K562 (cell line): ENCODE results near the gene SCUBE1. TPM values are rescaled to one million over a fixed set of nuclear protein-coding genes. Genes with fewer than 3 reads are reported as not detected.

Experiments
- ATAC-seq: fragments of 200-7000 bp; cut with Tn5 transposase; 3 replicates; pipeline ENCODE4 v1.9.1; 2020; ENCODE audit warnings: moderate library complexity
- BruUV-seq: library from RNA; stranded (reverse); fragments of 400-500 nt; replicated peaks from 2 replicates; lab custom pipeline; 2021; lab: Mats Ljungman, UMichigan
- CTCF ChIA-PET: fragments of 300-600 bp; formaldehyde crosslinking; extraction: SDS; loops from one replicate; lab custom pipeline; 2021; ENCODE audit warnings: low intra/inter-chr PET ratio; lab: Yijun Ruan, JAX
- POLR2A ChIA-PET: fragments of 300-600, 350-650 bp; sonication (Branson Sonifier 250); formaldehyde crosslinking; extraction: SDS; loops from one replicate; lab custom pipeline; 2021; ENCODE audit warnings: antibody characterized with exemption, inconsistent platforms; lab: Yijun Ruan, JAX
- DNase-seq, 4 experiments: peaks; one replicate each; pipeline versions ENCODE4 v3.0.0 to v3.0.0-alpha.2; 2011 to 2018; ENCODE audit warnings: low spot score in 3 of 4, mixed read lengths in 3 of 4; ENCODE audit errors: extremely low read depth in 1 of 4
- FAIRE-seq: peaks from 2 replicates; lab custom pipeline; 2011; peaks lifted over from hg19 to GRCh38; lab: Jason Lieb, UNC
- H2AFZ ChIP-seq: 2 replicates; pipeline ENCODE4 v1.6.0; 2011; ENCODE audit warnings: low read depth, low read length, control low read depth, inconsistent platforms
- H3K27ac ChIP-seq: fragments of 200-600 bp; 3 replicates; pipeline ENCODE4 v1.8.0; 2011; ENCODE audit warnings: low read depth, mild to moderate bottlenecking, control low read depth, inconsistent platforms, low read length, moderate library complexity, mixed read lengths; ENCODE audit errors: extremely low read depth
- H3K27me3 ChIP-seq, 2 experiments: fragments of 300-600 bp in 1 of 2; 2 replicates in 1 of 2; 3 replicates in 1 of 2; pipeline versions ENCODE4 v1.6.0 to v1.8.0; 2011; ENCODE audit warnings: inconsistent platforms in 2 of 2, low read length in 2 of 2, mild to moderate bottlenecking in 1 of 2, mixed read lengths in 1 of 2, moderate library complexity in 1 of 2; ENCODE audit not compliant: control insufficient read depth in 2 of 2, insufficient read depth in 2 of 2
- H3K36me3 ChIP-seq: fragments of 300-600 bp; 3 replicates; pipeline ENCODE4 v1.8.0; 2011; ENCODE audit warnings: mild to moderate bottlenecking, low read length, inconsistent platforms; ENCODE audit not compliant: control insufficient read depth, insufficient read depth
- H3K4me1 ChIP-seq, 2 experiments: fragments of 200-600 bp in 1 of 2; replicated peaks in 1 of 2; 2 replicates in 1 of 2; 3 replicates in 1 of 2; pipeline versions ENCODE4 v1.5.1 to v1.8.0; 2011; ENCODE audit warnings: inconsistent platforms in 2 of 2, low read length in 2 of 2, mild to moderate bottlenecking in 1 of 2, mixed read lengths in 1 of 2, moderate library complexity in 1 of 2; ENCODE audit not compliant: control insufficient read depth in 2 of 2, insufficient read depth in 2 of 2
- H3K4me2 ChIP-seq: 2 replicates; pipeline ENCODE4 v1.6.1; 2011; ENCODE audit warnings: low read length, control low read depth, inconsistent platforms, mixed read lengths; ENCODE audit not compliant: insufficient read depth
- H3K4me3 ChIP-seq: fragments of 200-600 bp; sonication (generic), shearing (Covaris generic); 2 replicates; pipeline ENCODE4 v1.5.1; 2016; ENCODE audit warnings: control low read depth, inconsistent platforms
- H3K79me2 ChIP-seq: fragments of 200-600 bp; 3 replicates; pipeline ENCODE4 v1.8.0; 2011; ENCODE audit warnings: low read length, inconsistent platforms; ENCODE audit not compliant: control insufficient read depth, insufficient read depth
- H3K9ac ChIP-seq, 2 experiments: 2 replicates each; pipeline versions ENCODE4 v1.6.0 to v1.6.1; 2011; ENCODE audit warnings: low read depth in 2 of 2, low read length in 2 of 2, control low read depth in 1 of 2, inconsistent platforms in 1 of 2, mild to moderate bottlenecking in 1 of 2, mixed read lengths in 1 of 2; ENCODE audit not compliant: insufficient read depth in 1 of 2
- H3K9me1 ChIP-seq: one replicate; pipeline ENCODE4 v1.6.0; 2011; ENCODE audit warnings: inconsistent platforms, mild to moderate bottlenecking, low read length, moderate library complexity; ENCODE audit not compliant: control insufficient read depth, insufficient read depth
- H3K9me3 ChIP-seq: replicated peaks from 2 replicates; pipeline ENCODE4 v1.5.1; 2011; ENCODE audit warnings: low read depth, low read length, inconsistent platforms; ENCODE audit not compliant: control insufficient read depth, insufficient read depth
- H4K20me1 ChIP-seq: replicated peaks from 2 replicates; pipeline ENCODE4 v1.6.1; 2011; ENCODE audit warnings: low read length, inconsistent platforms, mixed read lengths; ENCODE audit not compliant: control insufficient read depth, insufficient read depth
- ARID1B ChIP-seq: fragments of 450-650 bp; IDR thresholded peaks from 2 replicates; pipeline ENCODE4 v1.6.1; 2016; ENCODE audit warnings: antibody characterized with exemption, mild to moderate bottlenecking, inconsistent platforms
- ARID2 ChIP-seq: fragments of 450-650 bp; IDR thresholded peaks from 2 replicates; pipeline ENCODE4 v1.6.1; 2017; ENCODE audit warnings: antibody characterized with exemption, mild to moderate bottlenecking
- BHLHE40 ChIP-seq: IDR thresholded peaks from 2 replicates; pipeline ENCODE4 v1.6.1; 2011; ENCODE audit warnings: low read length, improper control_type of control experiment
- CAMTA2 ChIP-seq: fragments of 250-450 bp; sonication (Bioruptor Pico); conservative IDR thresholded peaks from 2 replicates; pipeline ENCODE4 v1.5.1; 2022
- CREBBP ChIP-seq: IDR thresholded peaks from one replicate; pipeline ENCODE4 v1.6.1; 2012; ENCODE audit warnings: low read depth, mild to moderate bottlenecking, control low read depth, inconsistent platforms, low read length
- EP400 ChIP-seq: fragments of 450-650 bp; IDR thresholded peaks from 2 replicates; pipeline ENCODE4 v1.6.1; 2017; ENCODE audit warnings: antibody characterized with exemption, mild to moderate bottlenecking, moderate library complexity
- HNRNPLL ChIP-seq: fragments of 200-400 bp; formaldehyde crosslinking; IDR thresholded peaks from 2 replicates; pipeline ENCODE4 v1.6.1; 2017; ENCODE audit warnings: low read length, low read depth, mild to moderate bottlenecking; ENCODE audit not compliant: poor library complexity, severe bottlenecking
- NFATC3 ChIP-seq: fragments of 450-650 bp; IDR thresholded peaks from 2 replicates; pipeline ENCODE4 v1.6.1; 2017; ENCODE audit warnings: mild to moderate bottlenecking
- SMARCA5 ChIP-seq: fragments of 450-650 bp; IDR thresholded peaks from 2 replicates; pipeline ENCODE4 v1.6.1; 2016
- SMARCC2 ChIP-seq: fragments of 450-650 bp; IDR thresholded peaks from 2 replicates; pipeline ENCODE4 v1.6.1; 2017; ENCODE audit warnings: antibody characterized with exemption, moderate library complexity, mild to moderate bottlenecking, low read depth
- ZFP36 ChIP-seq: fragments of 150-350 bp; IDR thresholded peaks from 2 replicates; pipeline ENCODE4 v1.6.1; 2018; ENCODE audit warnings: low read length, low read depth; ENCODE audit not compliant: partially characterized antibody
- ZKSCAN1 ChIP-seq: fragments of 150-350 bp; IDR thresholded peaks from 2 replicates; pipeline ENCODE4 v1.6.1; 2016; ENCODE audit warnings: low read depth, low read length
- ZNF12 ChIP-seq: sonication (generic); formaldehyde crosslinking; IDR thresholded peaks from 2 replicates; pipeline ENCODE4 v1.4.0; 2020; ENCODE audit warnings: mild to moderate bottlenecking, missing genetic modification reagents
- ZNF551 ChIP-seq: fragments of 250-450 bp; sonication (Bioruptor Pico); IDR thresholded peaks from 2 replicates; pipeline ENCODE4 v1.5.0; 2021; ENCODE audit warnings: mild to moderate bottlenecking, moderate library complexity
- ZNF75A ChIP-seq: fragments of 450-650 bp; formaldehyde crosslinking; IDR thresholded peaks from 2 replicates; pipeline ENCODE4 v1.4.0; 2020; ENCODE audit warnings: mild to moderate bottlenecking
- WGBS: fragments of 100-300 bp; shearing (Covaris generic); methylation state at CpG from one replicate; pipeline ENCODE4 v1.1.6; 2016; ENCODE audit warnings: low coverage, mixed read lengths; ENCODE audit not compliant: insufficient coverage; ENCODE audit errors: missing lambda C conversion rate; 5-methylcytosine and 5-hydroxymethylcytosine counted together
- in situ Hi-C: fragments of 300-500 bp; cut with MboI; formaldehyde crosslinking; loops from 4 replicates; pipeline ENCODE4 v1.15.0; 2018; ENCODE audit warnings: inconsistent platforms, mixed read lengths
- intact Hi-C: fragments of 100-400 bp; cut with micrococcal nuclease; formaldehyde crosslinking; loops from 2 replicates; pipeline ENCODE4 v1.14.2; 2022
- polyA plus RNA-seq, 8 experiments: library from polyadenylated mRNA; depleted of rRNA in 4 of 8; stranded (reverse) in 5 of 8; unstranded in 3 of 8; fragments of >200 nt; fragmentation: Nextera tagmentation in 2 of 8; fragmentation: Illumina TruSeq in 1 of 8; extraction: Ambion mirVana in 2 of 8; extraction: Trizol in 1 of 8; gene quantifications; 2 replicates each; pipeline versions ENCODE4 v1.2.1 to v1.2.3, GENCODE V29; 2011 to 2014; ENCODE audit warnings: inconsistent platforms in 1 of 8, missing spikeins in 1 of 8
- total RNA-seq, 7 experiments: library from RNA; depleted of rRNA in 6 of 7; stranded (reverse); fragments of >200 nt in 6 of 7; fragmentation: Illumina TruSeq in 2 of 7; extraction: Trizol in 2 of 7; gene quantifications; 2 replicates each; pipeline versions ENCODE4 v1.2.1 to v1.2.3, GENCODE V29; 2011 to 2021; ENCODE audit warnings: low replicate concordance in 1 of 7
- TF ChIP-seq, protein P1 (sequence below), 2 experiments: fragments of 250-450 bp in 1 of 2; fragments of 450-650 bp in 1 of 2; sonication (Bioruptor Pico) in 1 of 2; IDR thresholded peaks; 2 replicates each; pipeline versions ENCODE4 v1.6.1 to v1.8.0; 2016 to 2021; ENCODE audit warnings: mild to moderate bottlenecking in 2 of 2, moderate library complexity in 2 of 2, missing compliant biosample characterization in 1 of 2, missing genetic modification characterization in 1 of 2
- TF ChIP-seq, protein P2 (sequence below): conservative IDR thresholded peaks from 2 replicates; pipeline ENCODE4 v1.6.1; 2011; ENCODE audit warnings: low read depth, mild to moderate bottlenecking, low read length; ENCODE audit not compliant: control insufficient read depth

Gene SCUBE1
- total and polyA plus RNA-seq, 9 of the 15 experiments (the other 6 are each of a cell fraction or from before 2014, with no cell fraction given): 0.03 to 0.47 (median 0.29) TPM; not detected in 6

DNA sequence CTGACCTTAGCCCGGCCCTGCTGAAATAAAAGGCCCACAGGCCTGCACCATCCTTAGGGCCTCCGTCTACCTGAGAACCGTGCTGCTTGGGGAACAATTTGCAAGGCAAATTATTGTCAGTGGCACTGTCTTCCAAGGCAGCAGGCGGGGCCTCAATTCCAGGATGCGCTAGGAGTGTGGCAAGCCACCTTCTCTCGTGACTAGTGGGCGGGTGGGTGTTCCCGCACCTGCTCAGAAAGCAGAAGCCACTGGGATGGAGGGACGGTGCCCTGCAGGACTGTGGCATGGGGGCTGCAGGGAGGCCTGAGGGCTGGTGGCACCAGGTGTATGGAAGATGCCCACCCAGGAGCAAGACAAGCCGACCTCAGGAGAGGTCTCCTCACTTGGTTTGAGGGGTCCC, 97.5 kb downstream of the SCUBE1 start:
- Histone ChIP-seq H3K4me3 (no peak overlapping the region), H4K20me1 (no peaks in the 10 kb centered on the region), H3K79me2 (no peaks in the 10 kb centered on the region), H3K4me2 (no peak overlapping the region), H3K4me1 (peaks cover 0 to 37% of the 10 kb centered on the region in 2 experiments; a peak in 2 of 5 replicates), H3K9me3 (no peaks in the 10 kb centered on the region), H2AFZ (no peak overlapping the region), H3K36me3 (no peaks in the 10 kb centered on the region), H3K9ac (no peak overlapping the region), H3K9me1 (no peaks in the 10 kb centered on the region), H3K27ac (no peak overlapping the region), H3K27me3 (peaks cover 0 to 22% of the 10 kb centered on the region in 2 experiments; a peak in 4 of 5 replicates)
- no TSS peak for BruUV-seq
- ChIA-PET POLR2A (no interaction called here), CTCF (interaction anchor here (0.6 kb wide), 1 partner anchor 423 kb away, joined by 4 read pairs; no protein-coding TSS in a partner anchor)
- FAIRE-seq (no peak), ATAC-seq (no peak), DNase-seq (no peak)
- intact Hi-C loops (no loop called here), in situ Hi-C loops (no loop called here)
- WGBS: 30% methylated on average over 10 of the region's 10 CpGs
- TF ChIP-seq SMARCA5 (no peak), ZNF75A (no peak), NFATC3 (no peak), ZKSCAN1 (no peak), ZFP36 (no peak), ZNF551 (CRISPR knock-in tag) (no peak), HNRNPLL (no peak), SMARCC2 (no peak), ARID2 (no peak), CREBBP (no peak), CAMTA2 (CRISPR knock-in tag) (no peak), EP400 (no peak), ZNF12 (no peak), BHLHE40 (no peak), ARID1B (no peak)
- TF ChIP-seq, protein P1, sequence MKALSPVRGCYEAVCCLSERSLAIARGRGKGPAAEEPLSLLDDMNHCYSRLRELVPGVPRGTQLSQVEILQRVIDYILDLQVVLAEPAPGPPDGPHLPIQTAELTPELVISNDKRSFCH (CRISPR knock-in tag; IDR thresholded peaks at IDR 0.05): no peak
- TF ChIP-seq, protein P1 (tag; IDR thresholded peaks at IDR 0.05): no peak
- TF ChIP-seq, protein P2, sequence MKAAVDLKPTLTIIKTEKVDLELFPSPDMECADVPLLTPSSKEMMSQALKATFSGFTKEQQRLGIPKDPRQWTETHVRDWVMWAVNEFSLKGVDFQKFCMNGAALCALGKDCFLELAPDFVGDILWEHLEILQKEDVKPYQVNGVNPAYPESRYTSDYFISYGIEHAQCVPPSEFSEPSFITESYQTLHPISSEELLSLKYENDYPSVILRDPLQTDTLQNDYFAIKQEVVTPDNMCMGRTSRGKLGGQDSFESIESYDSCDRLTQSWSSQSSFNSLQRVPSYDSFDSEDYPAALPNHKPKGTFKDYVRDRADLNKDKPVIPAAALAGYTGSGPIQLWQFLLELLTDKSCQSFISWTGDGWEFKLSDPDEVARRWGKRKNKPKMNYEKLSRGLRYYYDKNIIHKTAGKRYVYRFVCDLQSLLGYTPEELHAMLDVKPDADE: no peak
